ENCODE results near the gene FBXL4. TPM values are rescaled to one million over a fixed set of nuclear protein-coding genes. Genes with fewer than 3 reads are reported as not detected.

Gene FBXL4
- total and polyA plus RNA-seq, 2 donors (not counting 1 experiment from before 2014, with no cell fraction given): 16.8 to 18.1 TPM

DNA sequence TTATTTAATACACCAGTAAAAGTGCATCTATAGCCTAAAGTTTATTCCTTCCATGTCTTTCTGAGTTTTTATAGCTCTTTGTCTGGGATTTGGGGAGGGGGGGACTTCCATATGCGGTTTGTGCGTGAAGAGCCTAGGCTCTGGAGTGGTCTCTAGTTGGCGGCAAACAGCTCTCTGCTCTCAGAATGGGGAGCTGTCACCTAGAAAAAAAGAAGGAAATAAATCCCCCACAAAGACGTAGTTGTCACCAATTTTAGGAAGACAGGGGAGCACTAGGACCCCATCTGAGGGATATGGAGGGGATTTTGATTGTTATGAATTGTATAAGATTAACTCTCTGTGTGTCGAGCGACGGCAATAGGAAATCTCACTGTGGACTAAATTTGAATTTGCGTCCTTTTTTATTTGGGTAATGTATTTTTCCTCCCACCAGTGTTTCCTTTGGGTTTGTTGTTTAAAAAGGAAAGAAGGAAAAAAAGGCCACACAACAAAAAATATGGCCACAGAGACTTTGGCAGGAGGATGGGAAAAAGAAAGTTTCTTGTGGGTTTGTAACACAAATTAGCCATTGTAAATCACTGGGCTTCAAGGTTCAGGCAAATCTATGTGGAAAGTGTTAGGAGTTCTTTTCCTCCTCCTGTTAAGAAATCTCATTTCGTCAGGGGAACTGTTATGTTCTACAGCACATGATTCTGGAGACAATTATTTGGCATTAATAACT is 106.0 kb downstream of the FBXL4 start:
- Histone ChIP-seq H3K4me3 (replicated peaks in 1 of 4; ENCODE audit: control extremely low read depth in 1 of 4, insufficient read depth in 1 of 4, low read depth in 3 of 4, low read length in 4 of 4) (no peak overlapping the region), H3K79me2 (ENCODE audit: control insufficient read depth, insufficient read depth, low read length) (no peaks in the 10 kb centered on the region), H3K36me3 (ENCODE audit: control insufficient read depth, insufficient read depth, low read length) (no peaks in the 10 kb centered on the region), H3K4me1 (ENCODE audit: control insufficient read depth, extremely low read depth, insufficient read depth, low read length) (no peaks in the 10 kb centered on the region), H3K4me2 (ENCODE audit: extremely low read depth, insufficient read depth, low read length) (no peak overlapping the region), H3K9me3 (ENCODE audit: control insufficient read depth, insufficient read depth, low read depth, low read length) (no peaks in the 10 kb centered on the region), H2AFZ (ENCODE audit: low read length) (no peak overlapping the region), H3K9ac (ENCODE audit: insufficient read depth, low read length) (no peak overlapping the region), H4K20me1 (ENCODE audit: control insufficient read depth, extremely low read depth, insufficient read depth, low read length) (no peaks in the 10 kb centered on the region), H3K27ac (ENCODE audit: insufficient read depth, low read length) (no peak overlapping the region), H3K27me3 (ENCODE audit: control insufficient read depth, insufficient read depth, low read length) (peaks cover 78% of the 10 kb centered on the region)
- TF ChIP-seq, protein P1, sequence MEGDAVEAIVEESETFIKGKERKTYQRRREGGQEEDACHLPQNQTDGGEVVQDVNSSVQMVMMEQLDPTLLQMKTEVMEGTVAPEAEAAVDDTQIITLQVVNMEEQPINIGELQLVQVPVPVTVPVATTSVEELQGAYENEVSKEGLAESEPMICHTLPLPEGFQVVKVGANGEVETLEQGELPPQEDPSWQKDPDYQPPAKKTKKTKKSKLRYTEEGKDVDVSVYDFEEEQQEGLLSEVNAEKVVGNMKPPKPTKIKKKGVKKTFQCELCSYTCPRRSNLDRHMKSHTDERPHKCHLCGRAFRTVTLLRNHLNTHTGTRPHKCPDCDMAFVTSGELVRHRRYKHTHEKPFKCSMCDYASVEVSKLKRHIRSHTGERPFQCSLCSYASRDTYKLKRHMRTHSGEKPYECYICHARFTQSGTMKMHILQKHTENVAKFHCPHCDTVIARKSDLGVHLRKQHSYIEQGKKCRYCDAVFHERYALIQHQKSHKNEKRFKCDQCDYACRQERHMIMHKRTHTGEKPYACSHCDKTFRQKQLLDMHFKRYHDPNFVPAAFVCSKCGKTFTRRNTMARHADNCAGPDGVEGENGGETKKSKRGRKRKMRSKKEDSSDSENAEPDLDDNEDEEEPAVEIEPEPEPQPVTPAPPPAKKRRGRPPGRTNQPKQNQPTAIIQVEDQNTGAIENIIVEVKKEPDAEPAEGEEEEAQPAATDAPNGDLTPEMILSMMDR (conservative IDR thresholded peaks at IDR 0.05 in 1 of 2, IDR thresholded peaks at IDR 0.05 in 1 of 2; ENCODE audit: low read depth in 1 of 2, low read length in 2 of 2): no peak
- TF ChIP-seq EZH2 (IDR thresholded peaks at IDR 0.05; ENCODE audit: low read length, missing control alignments): no peak
- DNase-seq (ENCODE audit: low read depth in 2 of 2): peak in 1 of 2 donors; percentile 47

GRCh38 chr6:98840996-98841513 is 106.7 kb downstream of the FBXL4 start:
- Histone ChIP-seq H3K36me3 (ENCODE audit: control insufficient read depth, insufficient read depth, low read length) (no peaks in the 10 kb centered on the region), H3K4me1 (ENCODE audit: control insufficient read depth, extremely low read depth, insufficient read depth, low read length) (no peaks in the 10 kb centered on the region), H3K79me2 (ENCODE audit: control insufficient read depth, insufficient read depth, low read length) (no peaks in the 10 kb centered on the region), H2AFZ (ENCODE audit: low read length) (no peak overlapping the region), H3K9ac (ENCODE audit: insufficient read depth, low read length) (no peak overlapping the region), H4K20me1 (ENCODE audit: control insufficient read depth, extremely low read depth, insufficient read depth, low read length) (no peaks in the 10 kb centered on the region), H3K27me3 (ENCODE audit: control insufficient read depth, insufficient read depth, low read length) (peaks cover 79% of the 10 kb centered on the region), H3K27ac (ENCODE audit: insufficient read depth, low read length) (no peak overlapping the region), H3K4me3 (replicated peaks in 1 of 4; ENCODE audit: control extremely low read depth in 1 of 4, insufficient read depth in 1 of 4, low read depth in 3 of 4, low read length in 4 of 4) (no peak overlapping the region), H3K4me2 (ENCODE audit: extremely low read depth, insufficient read depth, low read length) (no peak overlapping the region), H3K9me3 (ENCODE audit: control insufficient read depth, insufficient read depth, low read depth, low read length) (no peaks in the 10 kb centered on the region)
- no peak for TF ChIP-seq EZH2 (IDR thresholded peaks at IDR 0.05; ENCODE audit: low read length, missing control alignments)
- TF ChIP-seq, protein P1 (conservative IDR thresholded peaks at IDR 0.05 in 1 of 2, IDR thresholded peaks at IDR 0.05 in 1 of 2; ENCODE audit: low read depth in 1 of 2, low read length in 2 of 2): no peak
- peak in 1 of 2 donors; percentile 9 for DNase-seq (ENCODE audit: low read depth in 2 of 2)

GRCh38 chr6:98840385-98840784 is 107.4 kb downstream of the FBXL4 start:
- Histone ChIP-seq H3K9ac (ENCODE audit: insufficient read depth, low read length) (no peak overlapping the region), H3K79me2 (ENCODE audit: control insufficient read depth, insufficient read depth, low read length) (no peaks in the 10 kb centered on the region), H3K4me1 (ENCODE audit: control insufficient read depth, extremely low read depth, insufficient read depth, low read length) (no peaks in the 10 kb centered on the region), H3K27me3 (ENCODE audit: control insufficient read depth, insufficient read depth, low read length) (peaks cover 86% of the 10 kb centered on the region), H3K9me3 (ENCODE audit: control insufficient read depth, insufficient read depth, low read depth, low read length) (no peaks in the 10 kb centered on the region), H4K20me1 (ENCODE audit: control insufficient read depth, extremely low read depth, insufficient read depth, low read length) (no peaks in the 10 kb centered on the region), H3K27ac (ENCODE audit: insufficient read depth, low read length) (no peak overlapping the region), H3K36me3 (ENCODE audit: control insufficient read depth, insufficient read depth, low read length) (no peaks in the 10 kb centered on the region), H3K4me2 (ENCODE audit: extremely low read depth, insufficient read depth, low read length) (no peak overlapping the region), H2AFZ (ENCODE audit: low read length) (no peak overlapping the region), H3K4me3 (replicated peaks in 1 of 4; ENCODE audit: control extremely low read depth in 1 of 4, insufficient read depth in 1 of 4, low read depth in 3 of 4, low read length in 4 of 4) (no peak overlapping the region)
- peak in 1 of 2 donors; percentile 14 for DNase-seq (ENCODE audit: low read depth in 2 of 2)
- TF ChIP-seq, protein P1 (conservative IDR thresholded peaks at IDR 0.05 in 1 of 2, IDR thresholded peaks at IDR 0.05 in 1 of 2; ENCODE audit: low read depth in 1 of 2, low read length in 2 of 2): no peak
